ENCODE results near the gene TOLLIP. TPM values are rescaled to one million over a fixed set of nuclear protein-coding genes. Genes with fewer than 3 reads are reported as not detected.

The TOLLIP gene
- total and polyA plus RNA-seq, 9 of the 15 experiments (the other 6 are each of a cell fraction or from before 2014, with no cell fraction given): 0.23 to 22.8 (median 7.1) TPM

DNA sequence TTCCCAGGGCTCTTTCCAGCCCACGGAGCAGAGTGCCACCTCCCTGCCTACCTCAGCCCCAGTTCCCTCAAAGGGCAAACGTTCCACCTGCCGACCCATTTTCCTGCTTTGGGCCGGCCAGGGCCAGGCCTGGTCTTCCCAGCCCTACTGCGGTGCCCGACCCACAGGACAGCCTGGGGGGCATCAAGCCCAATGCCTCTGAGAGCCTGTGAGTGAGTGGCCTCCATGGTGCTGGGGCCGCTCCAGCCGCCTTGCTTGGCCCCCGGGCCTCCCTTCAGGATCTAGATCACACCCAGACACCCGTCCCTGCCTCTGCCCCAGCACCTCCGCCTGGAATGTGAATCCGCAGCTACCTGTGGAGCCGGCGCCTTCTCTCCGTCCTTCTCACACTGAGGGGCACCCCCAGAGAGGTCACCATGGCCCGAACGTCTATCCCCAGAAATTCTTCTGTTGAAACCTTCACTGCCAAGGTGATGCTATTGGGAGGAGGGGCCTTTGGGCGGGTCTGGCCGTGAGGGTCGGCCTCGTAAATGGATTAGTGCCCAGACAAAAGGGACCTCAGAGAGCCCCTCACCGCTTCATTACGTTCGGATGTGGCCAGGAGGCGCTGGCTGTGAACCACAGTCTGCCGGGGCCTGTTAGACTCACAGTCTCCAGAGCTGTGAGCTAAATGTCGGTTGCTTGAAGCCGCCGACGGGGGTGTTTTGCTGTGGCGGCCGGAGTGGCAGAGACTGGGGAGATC is 44.1 kb upstream of the TOLLIP start:
- Histone ChIP-seq H3K9me1 (ENCODE audit: control insufficient read depth, insufficient read depth, low read length) (no peaks in the 10 kb centered on the region), H3K79me2 (ENCODE audit: control insufficient read depth, insufficient read depth, low read length) (no peaks in the 10 kb centered on the region), H3K27me3 (ENCODE audit: control insufficient read depth in 2 of 2, insufficient read depth in 2 of 2, low read length in 2 of 2) (peaks cover 16 to 56% of the 10 kb centered on the region in 2 experiments; a peak in 4 of 5 replicates), H4K20me1 (replicated peaks; ENCODE audit: control insufficient read depth, insufficient read depth, low read length) (peaks cover 6% of the 10 kb centered on the region; the same call in 1 of the 2 replicates), H3K9ac (ENCODE audit: insufficient read depth in 1 of 2, low read depth in 2 of 2, low read length in 2 of 2) (no peak overlapping the region; a peak in 1 of 4 replicates), H3K9me3 (replicated peaks; ENCODE audit: control insufficient read depth, insufficient read depth, low read depth, low read length) (no peaks in the 10 kb centered on the region), H3K4me1 (replicated peaks in 1 of 2; ENCODE audit: control insufficient read depth in 2 of 2, insufficient read depth in 2 of 2, low read length in 2 of 2) (peaks cover 14 to 46% of the 10 kb centered on the region in 2 experiments; a peak in 4 of 5 replicates), H3K27ac (ENCODE audit: extremely low read depth, low read depth, low read length) (no peak overlapping the region), H3K36me3 (ENCODE audit: control insufficient read depth, insufficient read depth, low read length) (no peaks in the 10 kb centered on the region), H3K4me2 (ENCODE audit: insufficient read depth, low read length) (no peak overlapping the region), H3K4me3 (no peak overlapping the region), H2AFZ (ENCODE audit: low read depth, low read length) (no peak overlapping the region)
- ChIA-PET POLR2A (interaction anchor here (0.6 to 0.7 kb wide), 2 partner anchors 35 to 36 kb away, joined by 3 read pairs; no protein-coding TSS in a partner anchor), CTCF (ENCODE audit: low intra/inter-chr PET ratio) (no interaction called here)
- intact Hi-C loops (cut with micrococcal nuclease) (no loop called here), in situ Hi-C loops (cut with MboI) (no loop called here)
- TF ChIP-seq UBTF (IDR thresholded peaks at IDR 0.05; ENCODE audit: borderline replicate concordance in 1 of 2, low read depth in 2 of 2, low read length in 2 of 2) (0 out of 4 replicates have a peak, but pooled peaks of 1 of the 2 experiments have one; percentile 20), RBFOX2 (IDR thresholded peaks at IDR 0.05; ENCODE audit: low read depth, low read length) (no peak), ZNF778 (CRISPR knock-in tag; IDR thresholded peaks at IDR 0.05) (no peak)
- DNase-seq (ENCODE audit: extremely low read depth in 1 of 4, low spot score in 3 of 4) (no peak), FAIRE-seq (no peak), ATAC-seq (peak; percentile 16; the same call in 2 of the 3 replicates)
- WGBS (ENCODE audit: insufficient coverage, low coverage, missing lambda C conversion rate): 10% methylated on average over 32 of the region's 32 CpGs
- no TSS peak for BruUV-seq (replicated peaks)

Measured in K562 (cell line).